HG03064 (cell line): ENCODE data around the gene UAP1L1.

Experiments
- ATAC-seq: cut with Tn5 transposase; IDR thresholded peaks from one replicate; pipeline ENCODE4 v1.9.1; 2021; ENCODE audit warnings: low read depth; ENCODE audit not compliant: unreplicated experiment

The UAP1L1 gene

GRCh38 chr9:137128158-137128861 is 51.0 kb downstream of the UAP1L1 start:
- ATAC-seq: no peak

- no peak for ATAC-seq
These were observed 51.6 kb downstream of the UAP1L1 start for GRCh38 chr9:137128862-137129455.

- no peak for ATAC-seq
These were observed 52.3 kb downstream of the UAP1L1 start for GRCh38 chr9:137129456-137130175.

GRCh38 chr9:137130176-137130755 is 52.9 kb downstream of the UAP1L1 start:
- ATAC-seq: no peak
